K562 (cell line): Measurements from ENCODE around the gene NLRP9. TPM values are rescaled to one million over a fixed set of nuclear protein-coding genes. Genes with fewer than 3 reads are reported as not detected.

Experiments used
- ATF7 ChIP-seq: fragments of 450-650 bp; IDR thresholded peaks from 2 replicates; pipeline ENCODE4 v1.7.1; 2014; ENCODE audit warnings: mild to moderate bottlenecking, moderate library complexity
- BRF1 ChIP-seq: IDR thresholded peaks from 3 replicates; pipeline ENCODE4 v1.6.1; 2011; ENCODE audit warnings: borderline replicate concordance, mild to moderate bottlenecking; ENCODE audit not compliant: insufficient read length; ENCODE audit errors: extremely low read depth
- CBX1 ChIP-seq: sonication (generic); IDR thresholded peaks from 2 replicates; pipeline ENCODE4 v1.6.1; 2016; ENCODE audit warnings: antibody characterized with exemption, low read depth, mild to moderate bottlenecking
- CGGBP1 ChIP-seq: fragments of 250-450 bp; sonication (Bioruptor Pico); IDR thresholded peaks from 2 replicates; pipeline ENCODE4 v1.9.0; 2021; ENCODE audit warnings: mild to moderate bottlenecking
- HIVEP1 ChIP-seq: fragments of 250-450 bp; sonication (Bioruptor Pico); IDR thresholded peaks from 2 replicates; pipeline ENCODE4 v1.4.0; 2020; ENCODE audit warnings: mild to moderate bottlenecking
- LCOR ChIP-seq: sonication (generic); formaldehyde crosslinking; IDR thresholded peaks from 2 replicates; pipeline ENCODE4 v1.8.0; 2022; ENCODE audit warnings: mild to moderate bottlenecking, missing genetic modification reagents
- MECOM ChIP-seq: fragments of 250-450 bp; sonication (Bioruptor Pico); IDR thresholded peaks from 2 replicates; pipeline ENCODE4 v1.8.0; 2022; ENCODE audit warnings: inconsistent platforms
- MYNN ChIP-seq, 2 experiments: sonication (generic); formaldehyde crosslinking in 1 of 2; IDR thresholded peaks; 2 replicates each; pipeline versions ENCODE4 v1.5.0 to v1.6.1; 2016 to 2020; ENCODE audit warnings: antibody characterized with exemption in 1 of 2, missing genetic modification reagents in 1 of 2
- PHB2 ChIP-seq: fragments of 450-650 bp; IDR thresholded peaks from 2 replicates; pipeline ENCODE4 v1.6.1; 2017; ENCODE audit warnings: low read depth
- PHF8 ChIP-seq: fragments of 200-600 bp; sonication (generic); IDR thresholded peaks from 2 replicates; pipeline ENCODE4 v1.6.1; 2012; ENCODE audit warnings: mixed run types, mild to moderate bottlenecking, inconsistent platforms, low read length, moderate library complexity, borderline replicate concordance
- RBM39 ChIP-seq: fragments of 200-400 bp; formaldehyde crosslinking; optimal IDR thresholded peaks from 2 replicates; pipeline ENCODE3; 2018; ENCODE audit warnings: low read depth, low read length
- RCOR1 ChIP-seq, 2 experiments: IDR thresholded peaks; 2 replicates each; pipeline ENCODE4 v1.6.1; 2012; ENCODE audit warnings: low read depth in 2 of 2, low read length in 2 of 2, borderline replicate concordance in 1 of 2, improper control_type of control experiment in 1 of 2
- STAT5B ChIP-seq: fragments of 250-450 bp; sonication (Bioruptor Pico); IDR thresholded peaks from 2 replicates; pipeline ENCODE4 v1.8.0; 2021; ENCODE audit warnings: mild to moderate bottlenecking, inconsistent platforms
- TSHZ1 ChIP-seq: fragments of 250-450 bp; sonication (Bioruptor Pico); IDR thresholded peaks from 2 replicates; pipeline ENCODE4 v1.4.0; 2020; ENCODE audit warnings: mild to moderate bottlenecking, moderate library complexity
- XRCC3 ChIP-seq: fragments of 450-650 bp; IDR thresholded peaks from 2 replicates; pipeline ENCODE4 v1.6.1; 2017; ENCODE audit warnings: mild to moderate bottlenecking, moderate library complexity
- ZBTB34 ChIP-seq: fragments of 250-450 bp; sonication (Bioruptor Pico); IDR thresholded peaks from 2 replicates; pipeline ENCODE4 v1.8.0; 2021; ENCODE audit warnings: mild to moderate bottlenecking, moderate library complexity
- ZFP1 ChIP-seq: fragments of 450-650 bp; formaldehyde crosslinking; IDR thresholded peaks from 2 replicates; pipeline ENCODE4 v1.4.0; 2020; ENCODE audit warnings: mild to moderate bottlenecking, mixed read lengths
- ZFP30 ChIP-seq: fragments of 250-450 bp; sonication (Bioruptor Pico); IDR thresholded peaks from 2 replicates; pipeline ENCODE4 v1.8.0; 2022; ENCODE audit warnings: moderate library complexity, mild to moderate bottlenecking, inconsistent platforms, borderline replicate concordance
- ZNF507 ChIP-seq: conservative IDR thresholded peaks from 2 replicates; pipeline ENCODE4 v1.6.1; 2017; ENCODE audit warnings: missing genetic modification characterization, missing compliant biosample characterization
- ZNF699 ChIP-seq: fragments of 250-450 bp; sonication (Bioruptor Pico); IDR thresholded peaks from 2 replicates; pipeline ENCODE4 v1.8.0; 2021; ENCODE audit warnings: mild to moderate bottlenecking, moderate library complexity; ENCODE audit not compliant: insufficient replicate concordance
- polyA plus RNA-seq, 8 experiments: library from polyadenylated mRNA; depleted of rRNA in 4 of 8; stranded (reverse) in 5 of 8; unstranded in 3 of 8; fragments of >200 nt; fragmentation: Nextera tagmentation in 2 of 8; fragmentation: Illumina TruSeq in 1 of 8; extraction: Ambion mirVana in 2 of 8; extraction: Trizol in 1 of 8; gene quantifications; 2 replicates each; pipeline versions ENCODE4 v1.2.1 to v1.2.3, GENCODE V29; 2011 to 2014; ENCODE audit warnings: inconsistent platforms in 1 of 8, missing spikeins in 1 of 8
- total RNA-seq, 7 experiments: library from RNA; depleted of rRNA in 6 of 7; stranded (reverse); fragments of >200 nt in 6 of 7; fragmentation: Illumina TruSeq in 2 of 7; extraction: Trizol in 2 of 7; gene quantifications; 2 replicates each; pipeline versions ENCODE4 v1.2.1 to v1.2.3, GENCODE V29; 2011 to 2021; ENCODE audit warnings: low replicate concordance in 1 of 7
- TF ChIP-seq, protein P1 (sequence below): fragments of 450-650 bp; IDR thresholded peaks from 2 replicates; pipeline ENCODE4 v1.6.1; 2016; ENCODE audit warnings: borderline replicate concordance

NLRP9 gene
- total and polyA plus RNA-seq, 9 of the 15 experiments (the other 6 are each of a cell fraction or from before 2014, with no cell fraction given) = not detected

DNA sequence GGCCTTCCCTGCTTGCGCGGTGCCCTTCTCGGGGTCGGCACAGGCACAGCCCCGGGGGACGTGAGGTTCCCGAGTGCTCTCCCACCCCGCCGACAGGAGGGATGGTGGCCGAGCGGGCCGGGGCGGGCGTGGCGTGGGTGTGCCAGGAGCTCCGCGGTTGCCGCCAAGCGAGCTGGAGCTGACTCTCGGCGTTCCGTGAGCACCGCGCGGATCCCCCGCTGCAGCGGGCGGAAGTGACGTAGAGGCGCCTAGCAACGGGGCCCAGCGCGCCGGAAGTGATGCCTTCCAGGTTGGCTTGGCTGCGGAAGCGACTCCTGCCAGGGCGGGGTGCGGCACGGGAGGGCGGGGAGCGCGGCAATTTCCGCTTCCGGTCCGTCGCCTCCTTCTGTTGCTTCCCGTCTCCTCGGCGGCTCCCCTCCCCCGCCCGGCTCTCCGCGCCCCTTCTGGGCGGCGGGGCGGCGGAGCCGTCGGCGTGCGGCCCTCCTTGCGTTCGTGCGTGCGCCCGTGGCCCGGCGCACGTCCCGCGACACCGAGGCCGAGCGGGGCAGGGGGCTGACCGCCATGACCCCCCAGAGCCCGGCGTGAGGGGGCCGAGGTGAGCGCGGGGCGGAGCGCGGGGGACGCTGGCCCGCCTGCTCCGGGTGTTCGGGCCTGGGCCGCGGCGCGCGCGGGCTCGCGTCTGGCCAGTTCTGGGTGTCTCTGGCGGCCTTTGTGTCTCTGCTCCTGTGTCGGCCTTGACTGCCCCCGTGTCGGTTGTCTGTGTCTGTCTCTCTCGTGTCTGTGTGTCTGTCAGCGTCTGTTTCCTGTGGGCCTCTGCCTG lies 63.2 kb downstream of the NLRP9 start, which contains the start of gene EPN1 (continued):
- TF ChIP-seq TSHZ1 (CRISPR knock-in tag) (no peak), PHB2 (no peak), CBX1 (peak; percentile 48; the same call in 1 of the 2 replicates), ZNF699 (CRISPR knock-in tag) (no peak), ATF7 (peak; percentile 85), LCOR (CRISPR knock-in tag) (0 out of 2 replicates have a peak, but pooled peaks have one; percentile 48), STAT5B (CRISPR knock-in tag) (no peak), HIVEP1 (CRISPR knock-in tag) (no peak), ZBTB34 (CRISPR knock-in tag) (no peak), PHF8 (peak; percentile 91; the same call in 1 of the 2 replicates), ZFP30 (no peak), RCOR1 (IDR thresholded peaks at IDR 0.05; ENCODE audit: borderline replicate concordance in 1 of 2, low read depth in 2 of 2, low read length in 2 of 2) (no peak), ZNF507 (tag) (no peak), MYNN (IDR thresholded peaks at IDR 0.05) (0 out of 2 replicates have a peak, but pooled peaks have one; percentile 51), MYNN (CRISPR knock-in tag; IDR thresholded peaks at IDR 0.05) (no peak), CGGBP1 (no peak), BRF1 (no peak), XRCC3 (no peak), MECOM (CRISPR knock-in tag) (no peak), ZFP1 (CRISPR knock-in tag) (0 out of 2 replicates have a peak, but pooled peaks have one; percentile 9), RBM39 (no peak)
- TF ChIP-seq, protein P1, sequence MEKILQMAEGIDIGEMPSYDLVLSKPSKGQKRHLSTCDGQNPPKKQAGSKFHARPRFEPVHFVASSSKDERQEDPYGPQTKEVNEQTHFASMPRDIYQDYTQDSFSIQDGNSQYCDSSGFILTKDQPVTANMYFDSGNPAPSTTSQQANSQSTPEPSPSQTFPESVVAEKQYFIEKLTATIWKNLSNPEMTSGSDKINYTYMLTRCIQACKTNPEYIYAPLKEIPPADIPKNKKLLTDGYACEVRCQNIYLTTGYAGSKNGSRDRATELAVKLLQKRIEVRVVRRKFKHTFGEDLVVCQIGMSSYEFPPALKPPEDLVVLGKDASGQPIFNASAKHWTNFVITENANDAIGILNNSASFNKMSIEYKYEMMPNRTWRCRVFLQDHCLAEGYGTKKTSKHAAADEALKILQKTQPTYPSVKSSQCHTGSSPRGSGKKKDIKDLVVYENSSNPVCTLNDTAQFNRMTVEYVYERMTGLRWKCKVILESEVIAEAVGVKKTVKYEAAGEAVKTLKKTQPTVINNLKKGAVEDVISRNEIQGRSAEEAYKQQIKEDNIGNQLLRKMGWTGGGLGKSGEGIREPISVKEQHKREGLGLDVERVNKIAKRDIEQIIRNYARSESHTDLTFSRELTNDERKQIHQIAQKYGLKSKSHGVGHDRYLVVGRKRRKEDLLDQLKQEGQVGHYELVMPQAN = 0 out of 2 replicates have a peak, but pooled peaks have one; percentile 43
